Panc1 (cell line): ENCODE results near the gene INSL4. TPM values are rescaled to one million over a fixed set of nuclear protein-coding genes. Genes with fewer than 3 reads are reported as not detected.

Source experiments
- ATAC-seq: fragments of 200-7000 bp; cut with Tn5 transposase; 2 replicates; pipeline ENCODE4 v1.9.1; 2020; ENCODE audit warnings: mild to moderate bottlenecking, moderate library complexity
- BruUV-seq: library from RNA; stranded (reverse); fragments of 400-500 nt; replicated peaks from 2 replicates; lab custom pipeline; 2021; lab: Mats Ljungman, UMichigan
- CTCF ChIA-PET: fragments of 300-600 bp; sonication (Branson Sonifier 250); formaldehyde crosslinking; loops from one replicate; lab custom pipeline; 2022; ENCODE audit warnings: antibody characterized with exemption; lab: Charles Lee
- POLR2A ChIA-PET: fragments of 300-600 bp; sonication (Branson Sonifier 250); formaldehyde crosslinking; loops from one replicate; lab custom pipeline; 2022; ENCODE audit warnings: antibody characterized with exemption; lab: Charles Lee
- DNase-seq: peaks from one replicate; pipeline ENCODE4 v3.0.0-alpha.2; 2010; ENCODE audit warnings: low read depth, low spot score
- H3K27ac ChIP-seq: 2 replicates; pipeline ENCODE4 v1.5.1; 2011; ENCODE audit warnings: mild to moderate bottlenecking, low read length, inconsistent platforms
- H3K27me3 ChIP-seq: fragments of 200-500 bp; sonication (Bioruptor generic); 2 replicates; pipeline ENCODE4 v1.6.0; 2014; ENCODE audit warnings: low read length, inconsistent platforms; ENCODE audit not compliant: control insufficient read depth, insufficient read depth
- H3K36me3 ChIP-seq: fragments of 200-500 bp; sonication (Bioruptor generic); 2 replicates; pipeline ENCODE4 v1.5.1; 2014; ENCODE audit warnings: inconsistent platforms, mild to moderate bottlenecking, low read length, moderate library complexity; ENCODE audit not compliant: control insufficient read depth, insufficient read depth
- H3K4me1 ChIP-seq: 2 replicates; pipeline ENCODE4 v1.5.1; 2011; ENCODE audit warnings: inconsistent platforms, mild to moderate bottlenecking, low read length, moderate library complexity; ENCODE audit not compliant: control insufficient read depth, insufficient read depth
- H3K4me3 ChIP-seq, 2 experiments: 2 replicates each; pipeline ENCODE4 v1.5.1; 2011 to 2012; ENCODE audit warnings: low read depth in 2 of 2, low read length in 2 of 2, mild to moderate bottlenecking in 2 of 2, inconsistent platforms in 1 of 2, moderate library complexity in 1 of 2
- H3K9me3 ChIP-seq: fragments of 200-500 bp; sonication (Bioruptor generic); 2 replicates; pipeline ENCODE4 v1.5.1; 2014; ENCODE audit warnings: low read depth, mild to moderate bottlenecking, inconsistent platforms, low read length, moderate library complexity; ENCODE audit not compliant: control insufficient read depth, insufficient read depth
- POLR2AphosphoS5 ChIP-seq: IDR thresholded peaks from 2 replicates; pipeline ENCODE4 v1.6.1; 2012; ENCODE audit warnings: mild to moderate bottlenecking, low read depth, low read length, moderate library complexity
- SIN3A ChIP-seq: IDR thresholded peaks from 2 replicates; pipeline ENCODE4 v1.6.1; 2012; ENCODE audit warnings: low read depth, mild to moderate bottlenecking, low read length, moderate library complexity, borderline replicate concordance; ENCODE audit not compliant: insufficient read depth
- TCF7L2 ChIP-seq: IDR thresholded peaks from 2 replicates; pipeline ENCODE4 v1.6.1; 2011; ENCODE audit warnings: mild to moderate bottlenecking, low read depth, low read length, inconsistent platforms
- in situ Hi-C: cut with HindIII; loops from 2 replicates; pipeline ENCODE4 v1.10.0; 2016; ENCODE audit warnings: low sequenced_read_pairs, low pct_unique_long_range_greater_than_20kb
- intact Hi-C: fragments of 100-400 bp; cut with micrococcal nuclease; formaldehyde crosslinking; loops from one replicate; pipeline ENCODE4 v1.10.0; 2022; ENCODE audit not compliant: unreplicated experiment
- total RNA-seq: library from RNA; stranded (reverse); gene quantifications from one replicate; pipeline ENCODE4 v1.2.1, GENCODE V29; 2021; ENCODE audit not compliant: unreplicated experiment
- TF ChIP-seq, protein P1 (sequence below), 2 experiments: IDR thresholded peaks; 2 replicates each; pipeline ENCODE4 v1.6.1; 2011 to 2012; ENCODE audit warnings: low read depth in 2 of 2, control low read depth in 1 of 2, low read length in 1 of 2, mild to moderate bottlenecking in 1 of 2, moderate library complexity in 1 of 2; ENCODE audit not compliant: insufficient read depth in 1 of 2
- TF ChIP-seq, protein P2 (sequence below): fragments of 450-650 bp; IDR thresholded peaks from 2 replicates; pipeline ENCODE4 v1.5.1; 2017; ENCODE audit warnings: mild to moderate bottlenecking

Gene INSL4
- total RNA-seq, 1 experiment from 2014 or later: not detected

DNA sequence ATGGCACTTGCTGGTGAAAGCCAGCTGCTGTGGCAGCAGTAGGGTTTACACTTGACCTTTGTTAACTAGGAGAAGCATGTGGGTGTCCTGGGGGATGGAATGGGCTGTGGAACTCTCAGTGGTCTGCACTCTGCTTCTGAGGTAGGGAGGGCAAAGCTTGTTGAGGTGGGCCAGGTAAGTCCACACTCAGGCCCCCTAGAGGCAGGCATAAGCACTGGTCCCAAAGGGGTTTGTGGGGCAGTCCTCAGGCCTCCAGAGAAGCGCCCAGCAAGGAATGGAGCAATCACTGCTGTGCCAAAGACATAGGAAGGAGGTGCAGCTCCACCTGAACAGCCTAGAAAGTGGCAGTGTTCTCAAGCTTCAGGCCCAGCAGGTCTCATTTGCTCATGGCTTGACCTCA, 34.7 kb downstream of the INSL4 start:
- no peaks in the 10 kb centered on the region for H3K4me1 ChIP-seq
- no peak overlapping the region for H3K27ac ChIP-seq
- no peaks in the 10 kb centered on the region for H3K36me3 ChIP-seq
- ATAC-seq (no peak), DNase-seq (no peak)
- intact Hi-C loops (no loop called here), in situ Hi-C loops (no loop called here)
- H3K27me3 ChIP-seq: no peaks in the 10 kb centered on the region
- H3K4me3 ChIP-seq: no peak overlapping the region
- ChIA-PET CTCF (no interaction called here), POLR2A (no interaction called here)
- TF ChIP-seq POLR2AphosphoS5 (no peak), SIN3A (no peak), TCF7L2 (no peak)
- TF ChIP-seq, protein P1, sequence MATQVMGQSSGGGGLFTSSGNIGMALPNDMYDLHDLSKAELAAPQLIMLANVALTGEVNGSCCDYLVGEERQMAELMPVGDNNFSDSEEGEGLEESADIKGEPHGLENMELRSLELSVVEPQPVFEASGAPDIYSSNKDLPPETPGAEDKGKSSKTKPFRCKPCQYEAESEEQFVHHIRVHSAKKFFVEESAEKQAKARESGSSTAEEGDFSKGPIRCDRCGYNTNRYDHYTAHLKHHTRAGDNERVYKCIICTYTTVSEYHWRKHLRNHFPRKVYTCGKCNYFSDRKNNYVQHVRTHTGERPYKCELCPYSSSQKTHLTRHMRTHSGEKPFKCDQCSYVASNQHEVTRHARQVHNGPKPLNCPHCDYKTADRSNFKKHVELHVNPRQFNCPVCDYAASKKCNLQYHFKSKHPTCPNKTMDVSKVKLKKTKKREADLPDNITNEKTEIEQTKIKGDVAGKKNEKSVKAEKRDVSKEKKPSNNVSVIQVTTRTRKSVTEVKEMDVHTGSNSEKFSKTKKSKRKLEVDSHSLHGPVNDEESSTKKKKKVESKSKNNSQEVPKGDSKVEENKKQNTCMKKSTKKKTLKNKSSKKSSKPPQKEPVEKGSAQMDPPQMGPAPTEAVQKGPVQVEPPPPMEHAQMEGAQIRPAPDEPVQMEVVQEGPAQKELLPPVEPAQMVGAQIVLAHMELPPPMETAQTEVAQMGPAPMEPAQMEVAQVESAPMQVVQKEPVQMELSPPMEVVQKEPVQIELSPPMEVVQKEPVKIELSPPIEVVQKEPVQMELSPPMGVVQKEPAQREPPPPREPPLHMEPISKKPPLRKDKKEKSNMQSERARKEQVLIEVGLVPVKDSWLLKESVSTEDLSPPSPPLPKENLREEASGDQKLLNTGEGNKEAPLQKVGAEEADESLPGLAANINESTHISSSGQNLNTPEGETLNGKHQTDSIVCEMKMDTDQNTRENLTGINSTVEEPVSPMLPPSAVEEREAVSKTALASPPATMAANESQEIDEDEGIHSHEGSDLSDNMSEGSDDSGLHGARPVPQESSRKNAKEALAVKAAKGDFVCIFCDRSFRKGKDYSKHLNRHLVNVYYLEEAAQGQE (IDR thresholded peaks at IDR 0.05; ENCODE audit: insufficient read depth in 1 of 2, low read depth in 2 of 2, low read length in 1 of 2): no peak
- TF ChIP-seq, protein P2, sequence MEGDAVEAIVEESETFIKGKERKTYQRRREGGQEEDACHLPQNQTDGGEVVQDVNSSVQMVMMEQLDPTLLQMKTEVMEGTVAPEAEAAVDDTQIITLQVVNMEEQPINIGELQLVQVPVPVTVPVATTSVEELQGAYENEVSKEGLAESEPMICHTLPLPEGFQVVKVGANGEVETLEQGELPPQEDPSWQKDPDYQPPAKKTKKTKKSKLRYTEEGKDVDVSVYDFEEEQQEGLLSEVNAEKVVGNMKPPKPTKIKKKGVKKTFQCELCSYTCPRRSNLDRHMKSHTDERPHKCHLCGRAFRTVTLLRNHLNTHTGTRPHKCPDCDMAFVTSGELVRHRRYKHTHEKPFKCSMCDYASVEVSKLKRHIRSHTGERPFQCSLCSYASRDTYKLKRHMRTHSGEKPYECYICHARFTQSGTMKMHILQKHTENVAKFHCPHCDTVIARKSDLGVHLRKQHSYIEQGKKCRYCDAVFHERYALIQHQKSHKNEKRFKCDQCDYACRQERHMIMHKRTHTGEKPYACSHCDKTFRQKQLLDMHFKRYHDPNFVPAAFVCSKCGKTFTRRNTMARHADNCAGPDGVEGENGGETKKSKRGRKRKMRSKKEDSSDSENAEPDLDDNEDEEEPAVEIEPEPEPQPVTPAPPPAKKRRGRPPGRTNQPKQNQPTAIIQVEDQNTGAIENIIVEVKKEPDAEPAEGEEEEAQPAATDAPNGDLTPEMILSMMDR: no peak
- H3K9me3 ChIP-seq: no peaks in the 10 kb centered on the region
- BruUV-seq: no TSS peak

DNA sequence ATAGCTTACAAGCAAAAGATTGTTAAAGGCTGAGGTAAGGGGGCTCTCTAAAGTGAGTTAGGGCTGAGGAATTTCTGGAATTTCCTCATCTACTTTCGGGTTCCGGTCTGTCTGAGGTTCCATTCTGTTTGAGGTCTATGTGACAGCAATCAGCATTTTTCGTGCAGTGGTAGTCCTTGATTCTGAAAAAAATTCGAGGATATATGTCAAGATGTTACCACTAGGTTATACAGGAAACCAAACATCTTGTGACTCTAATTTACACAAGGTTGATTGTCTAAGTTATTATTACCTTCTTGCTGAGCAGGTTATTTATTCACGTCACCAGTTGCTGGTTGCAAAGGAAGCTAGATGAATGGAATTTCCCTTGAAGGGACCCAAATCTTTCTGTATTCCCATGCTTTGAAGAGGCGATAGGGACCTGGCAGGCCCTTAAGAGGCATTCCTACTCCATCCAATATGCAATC, 38.1 kb downstream of the INSL4 start:
- Histone ChIP-seq H3K36me3 (no peaks in the 10 kb centered on the region), H3K27ac (no peak overlapping the region), H3K4me3 (no peak overlapping the region), H3K9me3 (no peaks in the 10 kb centered on the region), H3K4me1 (no peaks in the 10 kb centered on the region), H3K27me3 (no peaks in the 10 kb centered on the region)
- intact Hi-C loops: no loop called here
- ATAC-seq (no peak), DNase-seq (no peak)
- in situ Hi-C loops: no loop called here
- BruUV-seq: no TSS peak
- CTCF ChIA-PET: no interaction called here
- TF ChIP-seq SIN3A (no peak), TCF7L2 (no peak), POLR2AphosphoS5 (no peak)
- TF ChIP-seq, protein P2: no peak
- TF ChIP-seq, protein P1 (IDR thresholded peaks at IDR 0.05; ENCODE audit: insufficient read depth in 1 of 2, low read depth in 2 of 2, low read length in 1 of 2): no peak
- POLR2A ChIA-PET: no interaction called here
